Neuron (in vitro differentiated cells): ENCODE results near the gene DCAF12.
"Not testable (repeated sequence)": the region's sequence is repeated elsewhere in the genome, so short reads cannot be mapped to it uniquely, and the experiment has no call there.

Experiments
- H2AFZ ChIP-seq: one replicate; pipeline ENCODE4 v1.6.1; 2013; ENCODE audit warnings: low read depth, mild to moderate bottlenecking, inconsistent platforms, low read length, moderate library complexity
- H3K27me3 ChIP-seq: one replicate; pipeline ENCODE4 v1.6.1; 2013; ENCODE audit warnings: low read length; ENCODE audit not compliant: insufficient read depth
- H3K36me3 ChIP-seq: one replicate; pipeline ENCODE4 v1.6.1; 2013; ENCODE audit warnings: low read length; ENCODE audit not compliant: insufficient read depth
- H3K4me1 ChIP-seq: one replicate; pipeline ENCODE4 v1.6.1; 2013; ENCODE audit warnings: low read length; ENCODE audit not compliant: insufficient read depth
- H3K4me3 ChIP-seq: 2 replicates; pipeline ENCODE4 v1.5.1; 2013; ENCODE audit warnings: mild to moderate bottlenecking, low read length, moderate library complexity
- H3K9me3 ChIP-seq: one replicate; pipeline ENCODE4 v1.6.1; 2013; ENCODE audit warnings: low read length

DCAF12 gene

DNA sequence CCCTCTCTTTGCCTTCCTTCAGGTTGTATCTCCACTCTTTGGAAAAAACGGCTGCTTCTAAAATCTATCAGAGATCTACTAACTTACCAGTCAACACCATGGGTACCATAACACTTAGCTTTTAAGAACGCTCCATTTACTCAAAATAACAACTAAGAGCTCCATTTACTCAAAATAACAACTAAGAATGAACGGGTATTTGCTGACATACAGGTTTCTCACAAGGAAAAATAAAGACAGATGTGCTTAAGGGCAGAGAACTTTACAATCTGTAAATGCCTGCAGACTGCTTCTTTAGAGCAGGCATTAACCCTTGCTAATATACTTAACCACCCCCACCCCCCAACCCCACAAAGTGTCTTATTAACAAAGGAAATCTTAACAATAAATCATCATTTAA lies 80.6 kb downstream of the DCAF12 start:
- Histone ChIP-seq H3K4me1 (peaks cover 19% of the 10 kb centered on the region), H3K36me3 (peaks cover 11% of the 10 kb centered on the region), H3K27me3 (no peaks in the 10 kb centered on the region), H3K9me3 (peaks cover 6% of the 10 kb centered on the region), H2AFZ (no peak overlapping the region), H3K4me3 (no peak overlapping the region)

DNA sequence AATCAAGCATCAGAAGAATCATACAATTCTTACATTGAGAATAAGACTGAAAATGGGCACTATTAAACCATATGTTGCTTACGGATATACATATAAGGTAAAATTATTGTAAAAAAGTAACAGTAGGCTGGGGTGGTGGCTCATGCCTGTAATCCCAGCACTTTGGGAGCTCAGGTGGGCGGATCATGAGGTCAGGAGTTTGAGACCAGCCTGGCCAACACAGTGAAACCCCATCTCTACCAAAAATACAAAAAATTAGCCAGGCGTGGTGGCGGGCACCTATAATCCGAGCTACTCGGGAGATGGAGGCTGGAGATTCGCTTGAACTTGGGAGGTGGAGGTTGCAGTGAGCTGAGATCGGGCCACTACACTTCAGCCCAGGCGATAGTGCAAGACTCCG lies 84.4 kb downstream of the DCAF12 start:
- not testable (repeated sequence) for H3K4me1 ChIP-seq, H3K4me3 ChIP-seq, H2AFZ ChIP-seq, H3K27me3 ChIP-seq
- H3K36me3 ChIP-seq = peaks cover 14% of the 10 kb centered on the region
- peaks cover 20% of the 10 kb centered on the region for H3K9me3 ChIP-seq

DNA sequence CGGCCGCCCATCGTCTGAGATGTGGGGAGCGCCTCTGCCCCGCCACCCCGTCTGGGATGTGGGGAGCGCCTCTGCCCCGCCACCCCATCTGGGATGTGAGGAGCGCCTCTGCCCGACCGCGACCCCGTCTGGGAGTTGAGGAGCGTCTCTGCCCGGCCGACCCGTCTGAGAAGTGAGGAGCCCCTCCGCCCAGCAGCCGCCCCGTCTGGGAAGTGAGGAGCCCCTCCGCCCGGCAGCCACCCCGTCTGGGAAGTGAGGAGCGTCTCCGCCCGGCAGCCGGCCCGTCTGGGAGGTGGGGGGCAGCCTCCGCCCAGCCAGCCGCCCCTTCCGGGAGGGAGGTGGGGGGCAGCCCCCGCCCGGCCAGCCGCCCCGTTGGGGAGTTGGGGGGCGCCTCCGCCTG lies 87.6 kb downstream of the DCAF12 start:
- H3K27me3 ChIP-seq, H3K4me1 ChIP-seq, H3K4me3 ChIP-seq, H2AFZ ChIP-seq: not testable (repeated sequence)
- Histone ChIP-seq H3K36me3 (peaks cover 19% of the 10 kb centered on the region), H3K9me3 (peaks cover 23% of the 10 kb centered on the region)

DNA sequence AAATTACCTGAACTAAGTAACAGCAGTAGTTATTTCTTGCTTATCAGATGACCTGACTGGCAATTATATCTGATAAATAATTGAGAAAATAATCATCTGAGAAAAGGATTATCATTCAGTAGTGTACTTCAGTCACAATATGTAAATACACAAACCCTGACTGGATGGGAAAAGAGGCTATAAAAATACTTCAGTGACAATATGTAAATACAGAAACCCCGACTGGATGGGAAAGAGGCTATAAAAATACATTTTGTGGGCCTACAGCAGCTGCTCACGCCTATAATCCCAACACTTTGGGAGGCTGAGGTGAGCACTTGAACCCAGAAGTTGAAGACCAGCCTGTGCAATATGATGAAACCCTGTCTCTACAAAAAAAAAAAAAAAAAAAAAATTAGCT lies 88.9 kb downstream of the DCAF12 start:
- Histone ChIP-seq H3K27me3 (no peaks in the 10 kb centered on the region), H3K4me3 (no peak overlapping the region), H3K36me3 (peaks cover 12% of the 10 kb centered on the region), H2AFZ (no peak overlapping the region), H3K4me1 (no peaks in the 10 kb centered on the region), H3K9me3 (peaks cover 19% of the 10 kb centered on the region)

DNA sequence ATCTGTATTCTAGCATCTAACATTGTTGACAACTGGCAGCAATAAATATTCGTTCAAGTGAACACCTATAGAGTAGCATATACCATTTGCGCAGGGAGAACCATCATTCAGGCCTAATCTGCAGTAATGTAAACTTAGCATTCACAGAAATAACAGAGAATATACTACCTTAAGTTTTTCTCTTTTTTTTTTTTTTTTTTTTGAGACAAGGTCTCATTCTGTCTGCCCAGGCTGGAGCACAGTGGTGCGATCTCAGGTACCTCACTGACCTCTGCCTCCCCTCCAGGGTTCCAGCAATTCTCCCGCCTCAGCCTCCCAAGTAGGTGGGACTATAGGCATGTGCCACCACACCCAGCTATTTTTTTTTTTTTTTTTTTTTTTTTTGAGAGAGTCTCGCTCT lies 89.9 kb downstream of the DCAF12 start:
- peaks cover 14% of the 10 kb centered on the region for H3K36me3 ChIP-seq
- H3K9me3 ChIP-seq = peaks cover 21% of the 10 kb centered on the region

More for the DNA sequence above, 89.9 kb downstream of the DCAF12 start:
- Histone ChIP-seq H3K4me3 (no peak overlapping the region), H3K4me1 (no peaks in the 10 kb centered on the region), H2AFZ (no peak overlapping the region), H3K27me3 (no peaks in the 10 kb centered on the region)
